Nephron progenitor cell (in vitro differentiated cells): ENCODE data around the gene HMG20A.

Experiments used
- DNase-seq: peaks from one replicate; pipeline ENCODE4 v3.0.0; 2021
- H3K27ac Mint-ChIP-seq: 2 replicates; pipeline ENCODE4 v1.8.0; 2021; ENCODE audit warnings: mild to moderate bottlenecking, moderate library complexity, mixed read lengths
- H3K27me3 Mint-ChIP-seq: 2 replicates; pipeline ENCODE4 v1.8.0; 2021; ENCODE audit warnings: mild to moderate bottlenecking, low read depth, mixed read lengths; ENCODE audit not compliant: poor library complexity
- H3K36me3 Mint-ChIP-seq: 2 replicates; pipeline ENCODE4 v1.8.0; 2021; ENCODE audit warnings: low read depth, mixed read lengths
- H3K4me1 Mint-ChIP-seq: 2 replicates; pipeline ENCODE4 v1.8.0; 2021; ENCODE audit warnings: mixed read lengths
- H3K4me3 Mint-ChIP-seq: 2 replicates; pipeline ENCODE4 v1.8.0; 2021; ENCODE audit warnings: mild to moderate bottlenecking, moderate library complexity, mixed read lengths
- H3K9me3 Mint-ChIP-seq: 2 replicates; pipeline ENCODE4 v1.8.0; 2021; ENCODE audit warnings: mild to moderate bottlenecking, moderate library complexity, mixed read lengths
- TF ChIP-seq, protein P1 (sequence below): fragments of 200-600 bp; sonication (generic); IDR thresholded peaks from 2 replicates; pipeline ENCODE4 v1.5.0; 2021; ENCODE audit warnings: antibody characterized with exemption

The HMG20A gene

DNA sequence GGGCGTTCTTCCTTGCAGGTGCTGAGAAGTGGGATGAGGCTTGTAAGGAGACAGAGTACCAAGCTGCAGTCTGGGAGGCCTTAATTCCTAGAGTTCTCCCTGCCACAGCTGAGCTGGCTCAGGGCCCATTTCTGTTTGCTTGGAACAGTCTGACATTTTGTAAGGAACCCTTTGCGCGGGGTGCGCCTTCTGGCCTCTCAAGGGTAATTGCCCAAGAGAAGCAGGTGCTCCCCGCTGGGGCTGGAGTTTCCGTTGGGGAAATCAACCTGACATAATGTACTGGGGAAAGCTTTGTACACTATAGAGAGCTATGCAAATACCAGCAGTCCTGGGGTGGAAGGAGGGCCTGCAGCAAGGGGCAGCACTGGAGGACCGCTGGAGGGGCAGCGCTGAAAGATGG is 83.6 kb downstream of the HMG20A start:
- Mint-ChIP-seq H3K36me3 (no peaks in the 10 kb centered on the region), H3K4me1 (peaks cover 54% of the 10 kb centered on the region)

DNA sequence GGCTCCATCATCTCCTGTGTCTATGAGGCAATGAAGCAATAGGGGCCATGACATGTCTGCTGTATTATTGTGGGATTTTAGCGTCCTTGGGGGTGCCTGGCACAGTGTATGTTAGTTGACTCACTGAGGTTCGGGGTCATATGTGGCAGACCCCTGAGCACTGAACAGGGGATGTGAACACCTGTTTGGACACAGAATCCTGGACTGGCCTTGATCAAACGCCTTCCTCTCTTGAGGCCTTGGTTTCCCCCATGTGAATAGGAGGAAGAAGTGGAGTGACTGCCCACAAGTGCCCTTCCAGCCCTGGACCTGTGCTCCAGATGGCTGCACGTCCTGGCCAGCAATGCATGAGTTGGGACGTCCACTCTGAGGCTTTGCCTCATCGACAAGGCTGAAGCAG is 84.2 kb downstream of the HMG20A start:
- Mint-ChIP-seq H3K27me3 (peaks cover 6% of the 10 kb centered on the region), H3K4me3 (no peak overlapping the region), H3K4me1 (peaks cover 54% of the 10 kb centered on the region), H3K27ac (peak overlapping the region; percentile 40), H3K36me3 (no peaks in the 10 kb centered on the region), H3K9me3 (no peaks in the 10 kb centered on the region)
- DNase-seq: no peak
- TF ChIP-seq, protein P1, sequence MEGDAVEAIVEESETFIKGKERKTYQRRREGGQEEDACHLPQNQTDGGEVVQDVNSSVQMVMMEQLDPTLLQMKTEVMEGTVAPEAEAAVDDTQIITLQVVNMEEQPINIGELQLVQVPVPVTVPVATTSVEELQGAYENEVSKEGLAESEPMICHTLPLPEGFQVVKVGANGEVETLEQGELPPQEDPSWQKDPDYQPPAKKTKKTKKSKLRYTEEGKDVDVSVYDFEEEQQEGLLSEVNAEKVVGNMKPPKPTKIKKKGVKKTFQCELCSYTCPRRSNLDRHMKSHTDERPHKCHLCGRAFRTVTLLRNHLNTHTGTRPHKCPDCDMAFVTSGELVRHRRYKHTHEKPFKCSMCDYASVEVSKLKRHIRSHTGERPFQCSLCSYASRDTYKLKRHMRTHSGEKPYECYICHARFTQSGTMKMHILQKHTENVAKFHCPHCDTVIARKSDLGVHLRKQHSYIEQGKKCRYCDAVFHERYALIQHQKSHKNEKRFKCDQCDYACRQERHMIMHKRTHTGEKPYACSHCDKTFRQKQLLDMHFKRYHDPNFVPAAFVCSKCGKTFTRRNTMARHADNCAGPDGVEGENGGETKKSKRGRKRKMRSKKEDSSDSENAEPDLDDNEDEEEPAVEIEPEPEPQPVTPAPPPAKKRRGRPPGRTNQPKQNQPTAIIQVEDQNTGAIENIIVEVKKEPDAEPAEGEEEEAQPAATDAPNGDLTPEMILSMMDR: no peak

More for the DNA sequence above, 83.6 kb downstream of the HMG20A start:
- Mint-ChIP-seq H3K27me3 (peaks cover 10% of the 10 kb centered on the region), H3K9me3 (no peaks in the 10 kb centered on the region), H3K4me3 (no peak overlapping the region), H3K27ac (peak overlapping the region; percentile 84)
- no peak for DNase-seq
- TF ChIP-seq, protein P1: no peak

GRCh38 chr15:77505556-77505955 is 84.9 kb downstream of the HMG20A start:
- Mint-ChIP-seq H3K27ac (no peak overlapping the region), H3K4me1 (peaks cover 60% of the 10 kb centered on the region), H3K27me3 (peaks cover 6% of the 10 kb centered on the region)

GRCh38 chr15:77506311-77507142 is 85.8 kb downstream of the HMG20A start:
- peak overlapping the region; percentile 36 for H3K27ac Mint-ChIP-seq
- no peaks in the 10 kb centered on the region for H3K9me3 Mint-ChIP-seq
- peaks cover 66% of the 10 kb centered on the region for H3K4me1 Mint-ChIP-seq
- no peak for DNase-seq
- no peak overlapping the region for H3K4me3 Mint-ChIP-seq
- H3K36me3 Mint-ChIP-seq: no peaks in the 10 kb centered on the region
- TF ChIP-seq, protein P1: no peak
- H3K27me3 Mint-ChIP-seq: peaks cover 5% of the 10 kb centered on the region

More at GRCh38 chr15:77505556-77505955, 84.9 kb downstream of the HMG20A start:
- Mint-ChIP-seq H3K9me3 (no peaks in the 10 kb centered on the region), H3K36me3 (no peaks in the 10 kb centered on the region), H3K4me3 (no peak overlapping the region)
- no peak for DNase-seq
- TF ChIP-seq, protein P1: no peak

DNA sequence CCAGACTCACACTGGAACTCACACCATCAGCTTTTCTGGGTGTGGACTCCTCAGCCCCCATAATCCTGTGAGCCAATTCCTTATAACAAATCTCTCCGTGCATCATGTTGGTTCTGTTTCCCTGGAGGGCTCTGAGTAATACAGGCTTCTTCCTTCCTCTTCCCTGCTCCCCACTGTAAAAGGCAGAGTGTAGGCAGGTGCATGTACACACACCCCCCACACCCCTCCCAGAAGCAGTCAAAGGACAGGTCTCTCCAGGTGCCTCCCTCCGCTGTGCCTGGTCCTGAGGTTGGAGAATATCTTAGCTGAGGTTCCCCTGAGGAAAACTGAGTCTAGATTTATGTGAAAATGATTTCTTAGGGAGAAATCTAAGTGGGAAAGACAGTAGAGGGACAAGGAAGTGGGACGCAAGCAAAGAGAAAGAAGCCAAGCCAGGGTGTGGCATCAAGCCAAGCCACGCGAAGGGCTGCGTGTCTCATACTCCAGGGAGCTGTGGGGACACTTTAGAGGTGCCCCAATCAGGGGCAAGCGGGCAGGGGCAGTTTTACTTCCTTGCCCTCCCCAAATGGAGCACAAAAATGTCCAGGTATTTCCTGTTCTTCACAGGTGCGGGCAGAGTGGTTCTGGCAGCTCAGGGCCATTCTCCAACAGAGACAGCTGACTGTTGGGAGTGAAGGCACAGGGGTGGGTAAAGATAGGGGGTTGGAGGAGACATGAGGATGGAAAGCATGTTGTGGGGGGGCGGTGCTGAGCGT is 86.6 kb downstream of the HMG20A start:
- Mint-ChIP-seq H3K27ac (no peak overlapping the region), H3K4me1 (peaks cover 66% of the 10 kb centered on the region), H3K36me3 (peaks cover 3% of the 10 kb centered on the region), H3K4me3 (no peak overlapping the region), H3K27me3 (peaks cover 6% of the 10 kb centered on the region), H3K9me3 (peaks cover 3% of the 10 kb centered on the region)
- TF ChIP-seq, protein P1: no peak
- no peak for DNase-seq
